Gastroesophageal sphincter (tissue), 3 donors: Measurements from ENCODE around the gene KIDINS220.

Source experiments
- EP300 ChIP-seq: sonication (generic); formaldehyde crosslinking; IDR thresholded peaks from one replicate; pipeline ENCODE4 v1.6.1; 2017; ENCODE audit warnings: antibody characterized with exemption, mild to moderate bottlenecking
- POLR2A ChIP-seq, 2 donors: fragments of 450-650 bp; IDR thresholded peaks; one replicate each; pipeline ENCODE4 v1.6.1; 2017; ENCODE audit warnings: antibody characterized with exemption in 2 of 2, mild to moderate bottlenecking in 2 of 2, moderate library complexity in 1 of 2
- POLR2AphosphoS5 ChIP-seq: sonication (generic); formaldehyde crosslinking; IDR thresholded peaks from one replicate; pipeline ENCODE4 v1.6.1; 2017; ENCODE audit warnings: antibody characterized with exemption
- TF ChIP-seq, protein P1 (sequence below), 4 experiments: fragments of 200-600 bp in 2 of 4; fragments of 450-650 bp in 2 of 4; sonication (generic) in 1 of 4; IDR thresholded peaks; one replicate each; pipeline ENCODE4 v1.5.1; 2017 to 2019; ENCODE audit warnings: antibody characterized with exemption in 4 of 4, mild to moderate bottlenecking in 2 of 4, moderate library complexity in 2 of 4

DNA sequence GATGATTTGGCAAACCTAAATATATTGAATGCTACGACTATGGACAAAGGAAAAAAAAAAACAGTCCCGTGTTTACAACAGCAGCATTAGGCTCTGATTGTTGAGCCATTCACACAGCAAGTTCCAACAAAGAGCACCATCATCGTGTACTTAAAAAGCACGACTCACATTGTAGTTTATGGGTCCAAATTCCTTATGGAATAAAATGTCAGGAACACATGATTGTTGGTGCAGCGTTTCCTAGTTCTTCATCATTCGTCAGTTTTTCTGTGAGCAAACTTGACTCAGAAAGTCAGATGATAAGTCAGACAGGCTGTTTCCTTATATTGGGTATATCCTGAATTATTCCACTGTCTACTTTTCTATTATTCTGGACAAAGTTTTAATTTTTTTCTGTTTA, 10.0 kb upstream of the KIDINS220 start:
- no peak for TF ChIP-seq POLR2A (IDR thresholded peaks at IDR 0.05)
- TF ChIP-seq, protein P1, sequence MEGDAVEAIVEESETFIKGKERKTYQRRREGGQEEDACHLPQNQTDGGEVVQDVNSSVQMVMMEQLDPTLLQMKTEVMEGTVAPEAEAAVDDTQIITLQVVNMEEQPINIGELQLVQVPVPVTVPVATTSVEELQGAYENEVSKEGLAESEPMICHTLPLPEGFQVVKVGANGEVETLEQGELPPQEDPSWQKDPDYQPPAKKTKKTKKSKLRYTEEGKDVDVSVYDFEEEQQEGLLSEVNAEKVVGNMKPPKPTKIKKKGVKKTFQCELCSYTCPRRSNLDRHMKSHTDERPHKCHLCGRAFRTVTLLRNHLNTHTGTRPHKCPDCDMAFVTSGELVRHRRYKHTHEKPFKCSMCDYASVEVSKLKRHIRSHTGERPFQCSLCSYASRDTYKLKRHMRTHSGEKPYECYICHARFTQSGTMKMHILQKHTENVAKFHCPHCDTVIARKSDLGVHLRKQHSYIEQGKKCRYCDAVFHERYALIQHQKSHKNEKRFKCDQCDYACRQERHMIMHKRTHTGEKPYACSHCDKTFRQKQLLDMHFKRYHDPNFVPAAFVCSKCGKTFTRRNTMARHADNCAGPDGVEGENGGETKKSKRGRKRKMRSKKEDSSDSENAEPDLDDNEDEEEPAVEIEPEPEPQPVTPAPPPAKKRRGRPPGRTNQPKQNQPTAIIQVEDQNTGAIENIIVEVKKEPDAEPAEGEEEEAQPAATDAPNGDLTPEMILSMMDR (IDR thresholded peaks at IDR 0.05) = no peak
- no peak for TF ChIP-seq POLR2AphosphoS5
- TF ChIP-seq EP300 = no peak
